ENCODE results near the gene SLC1A7.

The SLC1A7 gene

GRCh38 chr1:53153752-53154151 lies 11.3 kb upstream of the SLC1A7 start:
- H3K9me3 Mint-ChIP-seq: no peaks in the 10 kb centered on the region
- no peaks in the 10 kb centered on the region for H3K36me3 Mint-ChIP-seq
- CTCF ChIA-PET: interaction anchor here (0.6 kb wide), 1 partner anchor 277 kb away, joined by 4 read pairs; no protein-coding TSS in a partner anchor
- H3K4me1 Mint-ChIP-seq: no peaks in the 10 kb centered on the region
- no peak overlapping the region for H3K27ac Mint-ChIP-seq
- peaks cover 28% of the 10 kb centered on the region for H3K27me3 Mint-ChIP-seq
- no peak overlapping the region for H3K4me3 Mint-ChIP-seq
- no peak for DNase-seq

GRCh38 chr1:53148123-53148522 lies 5.7 kb upstream of the SLC1A7 start:
- no peak overlapping the region for H3K4me3 Mint-ChIP-seq
- H3K36me3 Mint-ChIP-seq: no peaks in the 10 kb centered on the region
- H3K9me3 Mint-ChIP-seq: no peaks in the 10 kb centered on the region
- no peaks in the 10 kb centered on the region for H3K4me1 Mint-ChIP-seq
- H3K27ac Mint-ChIP-seq: no peak overlapping the region
- peaks cover 6% of the 10 kb centered on the region for H3K27me3 Mint-ChIP-seq
- DNase-seq: no peak
- CTCF ChIA-PET: no interaction called here

GRCh38 chr1:53147174-53147573 lies 4.7 kb upstream of the SLC1A7 start:
- CTCF ChIA-PET: no interaction called here
- H3K36me3 Mint-ChIP-seq: no peaks in the 10 kb centered on the region
- no peak for DNase-seq

GRCh38 chr1:53145942-53146708 lies 3.7 kb upstream of the SLC1A7 start:
- CTCF ChIA-PET: no interaction called here
- Mint-ChIP-seq H3K9me3 (no peaks in the 10 kb centered on the region), H3K4me1 (no peaks in the 10 kb centered on the region), H3K4me3 (no peak overlapping the region), H3K27ac (no peak overlapping the region), H3K27me3 (peaks cover 14% of the 10 kb centered on the region), H3K36me3 (no peaks in the 10 kb centered on the region)
- DNase-seq: no peak

More at GRCh38 chr1:53147174-53147573, 4.7 kb upstream of the SLC1A7 start:
- H3K9me3 Mint-ChIP-seq: no peaks in the 10 kb centered on the region
- peaks cover 6% of the 10 kb centered on the region for H3K27me3 Mint-ChIP-seq
- H3K27ac Mint-ChIP-seq: no peak overlapping the region
- no peaks in the 10 kb centered on the region for H3K4me1 Mint-ChIP-seq
- H3K4me3 Mint-ChIP-seq: no peak overlapping the region

GRCh38 chr1:53145619-53145941 lies 3.1 kb upstream of the SLC1A7 start:
- DNase-seq: no peak
- no peak overlapping the region for H3K4me3 Mint-ChIP-seq
- peaks cover 14% of the 10 kb centered on the region for H3K27me3 Mint-ChIP-seq
- no peaks in the 10 kb centered on the region for H3K9me3 Mint-ChIP-seq
- CTCF ChIA-PET: no interaction called here
- H3K27ac Mint-ChIP-seq: no peak overlapping the region
- no peaks in the 10 kb centered on the region for H3K36me3 Mint-ChIP-seq
- H3K4me1 Mint-ChIP-seq: no peaks in the 10 kb centered on the region

GRCh38 chr1:53145051-53145600 lies 2.7 kb upstream of the SLC1A7 start:
- peaks cover 14% of the 10 kb centered on the region for H3K27me3 Mint-ChIP-seq
- H3K36me3 Mint-ChIP-seq: no peaks in the 10 kb centered on the region
- no peaks in the 10 kb centered on the region for H3K4me1 Mint-ChIP-seq
- no peak overlapping the region for H3K27ac Mint-ChIP-seq
- H3K9me3 Mint-ChIP-seq: no peaks in the 10 kb centered on the region
- no peak overlapping the region for H3K4me3 Mint-ChIP-seq
- CTCF ChIA-PET: no interaction called here
- DNase-seq: no peak

GRCh38 chr1:53144201-53144600 lies 1.8 kb upstream of the SLC1A7 start:
- no peak for DNase-seq
- peaks cover 8% of the 10 kb centered on the region for H3K27me3 Mint-ChIP-seq
- no peak overlapping the region for H3K4me3 Mint-ChIP-seq
- H3K4me1 Mint-ChIP-seq: no peaks in the 10 kb centered on the region
- no peak overlapping the region for H3K27ac Mint-ChIP-seq
- CTCF ChIA-PET: no interaction called here
- H3K36me3 Mint-ChIP-seq: no peaks in the 10 kb centered on the region
- no peaks in the 10 kb centered on the region for H3K9me3 Mint-ChIP-seq

GRCh38 chr1:53143527-53143926 lies 1.1 kb upstream of the SLC1A7 start:
- no peak for DNase-seq
- H3K4me3 Mint-ChIP-seq: no peak overlapping the region
- H3K4me1 Mint-ChIP-seq: no peaks in the 10 kb centered on the region
- H3K36me3 Mint-ChIP-seq: no peaks in the 10 kb centered on the region
- H3K27me3 Mint-ChIP-seq: peaks cover 8% of the 10 kb centered on the region
- no peaks in the 10 kb centered on the region for H3K9me3 Mint-ChIP-seq
- no peak overlapping the region for H3K27ac Mint-ChIP-seq
- CTCF ChIA-PET: no interaction called here

- CTCF ChIA-PET: no interaction called here
- Mint-ChIP-seq H3K4me3 (no peak overlapping the region), H3K36me3 (no peaks in the 10 kb centered on the region), H3K27me3 (peaks cover 8% of the 10 kb centered on the region), H3K9me3 (peaks cover 5% of the 10 kb centered on the region), H3K4me1 (no peaks in the 10 kb centered on the region), H3K27ac (no peak overlapping the region)
- DNase-seq: no peak
Measured at GRCh38 chr1:53141487-53142055, 867 bp downstream of the SLC1A7 start.

GRCh38 chr1:53140451-53140850 lies 2.0 kb downstream of the SLC1A7 start:
- Mint-ChIP-seq H3K27me3 (peaks cover 8% of the 10 kb centered on the region), H3K36me3 (no peaks in the 10 kb centered on the region), H3K4me3 (no peak overlapping the region), H3K9me3 (peaks cover 5% of the 10 kb centered on the region), H3K27ac (no peak overlapping the region), H3K4me1 (no peaks in the 10 kb centered on the region)
- CTCF ChIA-PET: no interaction called here
- no peak for DNase-seq

- no peak for DNase-seq
- H3K27me3 Mint-ChIP-seq: peaks cover 8% of the 10 kb centered on the region
- CTCF ChIA-PET: no interaction called here
- H3K36me3 Mint-ChIP-seq: no peaks in the 10 kb centered on the region
- H3K4me3 Mint-ChIP-seq: no peak overlapping the region
- peaks cover 5% of the 10 kb centered on the region for H3K9me3 Mint-ChIP-seq
- no peaks in the 10 kb centered on the region for H3K4me1 Mint-ChIP-seq
- no peak overlapping the region for H3K27ac Mint-ChIP-seq
Measured at GRCh38 chr1:53139951-53140361, 2.5 kb downstream of the SLC1A7 start.

- no peaks in the 10 kb centered on the region for H3K4me1 Mint-ChIP-seq
- CTCF ChIA-PET: no interaction called here
- peaks cover 8% of the 10 kb centered on the region for H3K27me3 Mint-ChIP-seq
- no peak overlapping the region for H3K27ac Mint-ChIP-seq
- no peak overlapping the region for H3K4me3 Mint-ChIP-seq
- H3K9me3 Mint-ChIP-seq: peaks cover 5% of the 10 kb centered on the region
- no peak for DNase-seq
- H3K36me3 Mint-ChIP-seq: no peaks in the 10 kb centered on the region
Measured at GRCh38 chr1:53138991-53139884, 3.2 kb downstream of the SLC1A7 start.

- Mint-ChIP-seq H3K27ac (no peak overlapping the region), H3K9me3 (peaks cover 5% of the 10 kb centered on the region), H3K4me1 (no peaks in the 10 kb centered on the region), H3K27me3 (peaks cover 14% of the 10 kb centered on the region), H3K36me3 (no peaks in the 10 kb centered on the region), H3K4me3 (no peak overlapping the region)
- CTCF ChIA-PET: no interaction called here
- DNase-seq: no peak
Measured at GRCh38 chr1:53137729-53138128, 4.7 kb downstream of the SLC1A7 start.

- CTCF ChIA-PET: no interaction called here
- DNase-seq: no peak
- Mint-ChIP-seq H3K36me3 (no peaks in the 10 kb centered on the region), H3K4me1 (no peaks in the 10 kb centered on the region), H3K27me3 (peaks cover 6% of the 10 kb centered on the region), H3K4me3 (no peak overlapping the region), H3K27ac (no peak overlapping the region), H3K9me3 (peaks cover 5% of the 10 kb centered on the region)
Measured at GRCh38 chr1:53135735-53136114, 6.7 kb downstream of the SLC1A7 start.
